ENCODE measurements around the gene MED12L. TPM values are rescaled to one million over a fixed set of nuclear protein-coding genes. Genes with fewer than 3 reads are reported as not detected.

Gene MED12L
- total and polyA plus RNA-seq, 12 donors: 0.03 to 4.5 (median 0.71) TPM

DNA sequence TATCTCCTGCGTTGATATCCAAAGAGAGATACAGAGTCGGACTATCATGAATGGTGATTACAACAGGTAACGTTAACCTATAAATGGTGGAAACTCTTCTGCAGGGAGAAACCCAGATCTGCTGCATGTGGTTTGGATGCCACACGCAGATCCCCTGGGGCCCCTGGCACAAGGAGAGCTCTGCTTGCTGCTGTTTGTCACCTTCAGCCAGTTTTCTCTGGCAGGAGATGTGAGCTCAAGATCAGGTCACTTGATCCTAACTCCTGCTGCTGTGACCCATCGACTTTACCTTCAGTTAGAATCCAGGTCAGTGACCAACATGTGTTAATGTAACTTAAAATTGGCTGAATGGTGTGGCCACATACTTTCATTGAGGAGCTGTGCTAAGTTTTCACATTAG, 141.4 kb downstream of the MED12L start:
- intact Hi-C loops (cut with DNase I): loop anchor here in 6 of 10 donors (1.0 to 10.0 kb wide), 8 partner anchors 40 to 690 kb away; no protein-coding TSS in a partner anchor
- Histone ChIP-seq H3K9me3 (peaks cover 0 to 3% (median 0%) of the 10 kb centered on the region in 11 donors), H3K36me3 (no peaks in the 10 kb centered on the region), H3K4me3 (no peak overlapping the region), H3K27me3 (no peaks in the 10 kb centered on the region), H3K4me1 (peaks cover 0 to 52% (median 19%) of the 10 kb centered on the region in 9 donors), H3K27ac (peak overlapping the region in 1 of 10 donors; percentile 46)
- ATAC-seq (no peak), DNase-seq (no peak)
- WGBS, 2 donors: 83 to 91% methylated on average over 5 of the region's 5 CpGs
- TF ChIP-seq, protein P1, sequence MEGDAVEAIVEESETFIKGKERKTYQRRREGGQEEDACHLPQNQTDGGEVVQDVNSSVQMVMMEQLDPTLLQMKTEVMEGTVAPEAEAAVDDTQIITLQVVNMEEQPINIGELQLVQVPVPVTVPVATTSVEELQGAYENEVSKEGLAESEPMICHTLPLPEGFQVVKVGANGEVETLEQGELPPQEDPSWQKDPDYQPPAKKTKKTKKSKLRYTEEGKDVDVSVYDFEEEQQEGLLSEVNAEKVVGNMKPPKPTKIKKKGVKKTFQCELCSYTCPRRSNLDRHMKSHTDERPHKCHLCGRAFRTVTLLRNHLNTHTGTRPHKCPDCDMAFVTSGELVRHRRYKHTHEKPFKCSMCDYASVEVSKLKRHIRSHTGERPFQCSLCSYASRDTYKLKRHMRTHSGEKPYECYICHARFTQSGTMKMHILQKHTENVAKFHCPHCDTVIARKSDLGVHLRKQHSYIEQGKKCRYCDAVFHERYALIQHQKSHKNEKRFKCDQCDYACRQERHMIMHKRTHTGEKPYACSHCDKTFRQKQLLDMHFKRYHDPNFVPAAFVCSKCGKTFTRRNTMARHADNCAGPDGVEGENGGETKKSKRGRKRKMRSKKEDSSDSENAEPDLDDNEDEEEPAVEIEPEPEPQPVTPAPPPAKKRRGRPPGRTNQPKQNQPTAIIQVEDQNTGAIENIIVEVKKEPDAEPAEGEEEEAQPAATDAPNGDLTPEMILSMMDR (IDR thresholded peaks at IDR 0.05): no peak

DNA sequence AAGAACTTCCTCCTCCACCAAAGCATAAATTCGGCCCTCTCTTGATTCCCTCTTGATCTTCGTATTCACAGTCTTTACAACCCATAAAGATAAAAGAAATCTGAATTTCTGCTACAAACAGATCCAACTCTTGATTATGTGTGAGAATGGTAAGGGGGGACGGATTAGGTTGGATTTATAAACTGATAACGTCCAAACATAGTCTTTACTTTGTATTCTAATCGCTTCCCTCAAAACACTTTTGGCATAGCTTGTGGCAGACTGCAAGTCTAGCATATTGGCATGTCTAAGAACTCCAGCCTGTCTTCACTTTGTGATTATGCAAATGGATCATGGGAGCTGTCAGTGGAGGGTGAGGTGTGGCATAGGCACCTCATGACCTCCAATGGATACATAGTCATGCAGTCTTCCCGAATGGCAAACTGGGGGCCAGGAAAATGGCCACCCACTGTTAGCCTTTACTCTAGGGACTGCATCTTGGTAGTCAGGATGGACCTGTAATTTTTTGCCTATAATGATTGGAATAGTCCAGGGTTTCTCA, 141.9 kb downstream of the MED12L start:
- no peaks in the 10 kb centered on the region for H3K27me3 ChIP-seq
- peaks cover 0 to 3% (median 0%) of the 10 kb centered on the region in 11 donors for H3K9me3 ChIP-seq
- H3K36me3 ChIP-seq: no peaks in the 10 kb centered on the region
- DNase-seq: no peak
- H3K4me1 ChIP-seq: peaks cover 0 to 52% (median 19%) of the 10 kb centered on the region in 9 donors
- TF ChIP-seq, protein P1 (IDR thresholded peaks at IDR 0.05): no peak
- intact Hi-C loops (cut with DNase I): loop anchor here in 6 of 10 donors (1.0 to 10.0 kb wide), 8 partner anchors 40 to 690 kb away; no protein-coding TSS in a partner anchor
- WGBS, 2 donors: 76 to 80% methylated on average over 6 of the region's 6 CpGs
- no peak overlapping the region for H3K4me3 ChIP-seq
- peak overlapping the region in 5 of 10 donors; percentile 3 to 75 (median 46) for H3K27ac ChIP-seq
- peak in 6 of 8 donors; percentile 7 to 55 (median 18) for ATAC-seq

DNA sequence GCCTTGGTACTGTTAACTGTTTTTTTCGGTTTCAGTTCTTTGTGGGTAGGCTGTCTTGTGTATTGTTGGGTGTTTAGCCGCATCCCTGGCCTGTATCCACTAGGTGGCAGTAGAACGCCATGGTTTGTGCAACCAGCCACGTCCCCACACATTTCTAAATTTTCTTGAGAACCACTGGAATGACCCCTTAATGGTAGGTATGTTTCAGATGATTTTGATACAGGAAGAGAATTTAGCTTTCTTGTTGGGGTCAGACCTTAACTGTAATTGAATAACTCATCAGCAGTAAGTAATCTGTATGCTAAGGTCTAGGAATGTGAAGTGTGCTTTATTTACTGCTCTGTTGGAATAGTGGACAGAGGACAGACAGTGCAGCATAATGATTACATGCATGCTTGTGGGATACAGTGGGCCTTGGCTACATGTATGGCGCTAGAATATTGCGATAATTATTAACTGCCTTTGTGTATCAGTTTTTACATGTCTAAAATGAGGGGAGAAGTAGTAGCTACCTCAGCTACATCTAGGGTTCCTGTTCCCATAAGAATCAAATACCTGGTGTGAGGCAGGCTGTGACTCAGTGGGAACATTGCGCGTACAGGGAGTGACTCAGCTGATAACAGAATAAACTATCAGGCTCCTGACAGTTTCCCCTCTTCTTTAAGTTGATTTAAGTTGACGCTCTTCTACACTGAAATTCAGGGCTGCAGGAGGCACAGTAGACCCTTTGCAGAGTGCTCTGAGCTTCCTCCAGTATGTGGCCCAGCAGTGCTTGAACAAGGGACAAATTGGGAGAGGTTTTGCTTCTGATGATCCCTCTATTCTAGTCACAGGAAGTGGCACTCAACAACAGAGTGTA, 142.6 kb downstream of the MED12L start:
- Histone ChIP-seq H3K9me3 (peaks cover 0 to 3% (median 0%) of the 10 kb centered on the region in 11 donors), H3K4me3 (no peak overlapping the region), H3K4me1 (peaks cover 0 to 52% (median 19%) of the 10 kb centered on the region in 9 donors), H3K27me3 (no peaks in the 10 kb centered on the region), H3K27ac (peak overlapping the region in 9 of 10 donors; percentile 31 to 75 (median 65)), H3K36me3 (no peaks in the 10 kb centered on the region)
- DNase-seq (peak; percentile 53 to 81), ATAC-seq (peak; percentile 74 to 91 (median 86))
- intact Hi-C loops (cut with DNase I): loop anchor here in 9 of 10 donors (1.0 to 10.0 kb wide), 11 partner anchors 39 to 689 kb away; no protein-coding TSS in a partner anchor
- WGBS, 2 donors: 36 to 38% methylated on average over 9 of the region's 9 CpGs
- TF ChIP-seq, protein P1 (IDR thresholded peaks at IDR 0.05): peak; percentile 80 to 96 (median 91)

DNA sequence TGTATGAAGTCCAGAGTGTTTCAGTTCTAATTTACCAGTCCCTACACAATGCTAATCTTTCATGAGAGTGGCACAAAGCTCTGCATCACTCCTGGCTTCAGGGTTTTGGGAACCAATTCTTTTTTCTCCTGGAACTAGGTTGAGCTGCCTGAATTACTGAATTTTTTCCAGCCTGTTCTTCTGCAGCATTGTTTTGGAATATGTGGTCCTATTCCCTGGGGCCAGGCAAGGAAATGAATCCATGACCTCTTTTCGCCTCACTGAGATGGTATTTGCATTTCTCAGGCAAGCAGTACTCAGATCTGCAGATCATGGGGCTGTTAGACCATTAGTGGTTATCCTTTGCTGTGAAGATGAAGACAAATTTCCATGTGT, 143.2 kb downstream of the MED12L start:
- intact Hi-C loops (cut with DNase I): loop anchor here in 8 of 10 donors (1.0 to 10.0 kb wide), 10 partner anchors 39 to 689 kb away; no protein-coding TSS in a partner anchor
- peak; percentile 39 to 83 (median 63) for ATAC-seq

More for the DNA sequence above, 143.2 kb downstream of the MED12L start:
- H3K36me3 ChIP-seq: no peaks in the 10 kb centered on the region
- peak in 1 of 2 donors; percentile 50 for DNase-seq
- no peaks in the 10 kb centered on the region for H3K27me3 ChIP-seq
- 42 to 56% methylated on average over 1 of the region's 1 CpG for WGBS, 2 donors
- H3K4me1 ChIP-seq: peaks cover 0 to 52% (median 19%) of the 10 kb centered on the region in 9 donors
- TF ChIP-seq, protein P1 (IDR thresholded peaks at IDR 0.05): peak in 1 of 9 donors; percentile 18
- peak overlapping the region in 9 of 10 donors; percentile 31 to 75 (median 65) for H3K27ac ChIP-seq
- no peaks in the 10 kb centered on the region for H3K9me3 ChIP-seq
- H3K4me3 ChIP-seq: no peak overlapping the region

Data from heart right ventricle (tissue), 16 donors.